ENCODE measurements around the gene OXLD1.
"Not testable (repeated sequence)": the region's sequence is repeated elsewhere in the genome, so short reads cannot be mapped to it uniquely, and the experiment has no call there.

The OXLD1 gene

DNA sequence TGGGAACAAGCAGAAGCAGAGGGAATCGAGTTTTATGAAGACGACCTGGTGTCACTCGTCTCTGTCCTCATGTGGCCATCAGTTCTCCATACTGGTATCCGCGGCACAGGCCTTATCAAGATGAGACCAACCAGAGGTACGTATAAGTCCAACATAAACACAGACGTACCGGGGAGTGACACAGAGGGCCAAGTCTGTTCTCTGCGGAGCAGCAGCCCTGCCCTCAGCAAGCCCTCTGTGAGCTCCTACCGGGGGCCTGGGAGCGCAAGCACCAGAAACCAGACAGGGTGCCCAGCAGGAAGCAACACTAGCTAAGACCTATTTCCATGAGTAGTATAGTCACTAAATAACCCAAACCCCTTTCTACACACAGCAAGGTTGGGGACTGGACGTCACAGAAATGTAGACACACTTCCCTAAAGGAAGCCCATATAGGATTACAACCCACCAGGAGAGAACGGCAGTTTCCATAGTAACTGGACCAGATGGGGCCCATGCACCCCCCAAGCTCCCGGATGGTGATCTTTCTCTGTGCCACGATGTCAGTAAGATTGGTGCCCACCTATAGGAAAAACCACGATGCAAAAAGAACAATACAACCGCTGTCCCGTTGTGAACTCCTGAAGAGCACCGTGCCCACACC is 16.3 kb upstream of the OXLD1 start:
- DNase-seq: no peak

DNA sequence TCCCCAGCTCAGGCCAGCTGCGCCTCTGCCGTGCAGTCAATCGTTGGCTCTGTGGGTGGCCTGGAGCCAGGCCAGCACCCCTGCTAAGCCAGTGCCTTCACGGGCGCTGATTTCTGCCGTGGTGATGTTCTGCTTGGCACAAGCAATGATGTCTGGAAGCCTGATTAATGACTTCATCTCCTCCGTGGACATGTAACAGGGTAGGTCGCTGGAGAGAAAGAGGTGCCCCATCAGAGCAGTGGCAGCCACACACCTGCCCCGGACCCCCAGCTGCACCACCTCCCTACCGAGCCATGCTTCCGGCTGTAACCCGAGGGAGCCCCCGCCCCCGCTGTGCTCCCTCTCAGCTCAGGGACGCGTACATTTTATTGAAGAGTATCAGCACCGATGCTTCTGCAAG is 15.3 kb upstream of the OXLD1 start:
- DNase-seq: no peak

DNA sequence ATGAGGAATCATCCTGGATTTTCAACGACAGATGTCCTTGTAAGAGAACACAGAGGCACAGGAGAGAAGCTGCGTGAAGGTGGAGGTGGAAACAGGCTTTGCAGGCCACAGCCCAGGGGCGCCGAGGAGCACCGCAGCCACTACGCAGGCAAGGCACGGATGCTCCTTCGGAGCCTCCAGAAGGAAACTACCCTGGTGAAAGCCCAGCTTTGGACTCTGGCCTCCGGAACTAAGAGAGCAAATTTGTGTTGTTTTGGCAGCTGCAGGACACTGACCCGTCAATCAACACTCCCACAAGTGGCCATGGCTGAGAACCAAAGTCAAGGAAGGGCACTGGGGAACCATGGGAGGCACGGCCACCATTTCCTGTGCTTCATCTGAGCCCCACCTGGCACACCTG is 13.7 kb upstream of the OXLD1 start:
- DNase-seq: no peak

DNA sequence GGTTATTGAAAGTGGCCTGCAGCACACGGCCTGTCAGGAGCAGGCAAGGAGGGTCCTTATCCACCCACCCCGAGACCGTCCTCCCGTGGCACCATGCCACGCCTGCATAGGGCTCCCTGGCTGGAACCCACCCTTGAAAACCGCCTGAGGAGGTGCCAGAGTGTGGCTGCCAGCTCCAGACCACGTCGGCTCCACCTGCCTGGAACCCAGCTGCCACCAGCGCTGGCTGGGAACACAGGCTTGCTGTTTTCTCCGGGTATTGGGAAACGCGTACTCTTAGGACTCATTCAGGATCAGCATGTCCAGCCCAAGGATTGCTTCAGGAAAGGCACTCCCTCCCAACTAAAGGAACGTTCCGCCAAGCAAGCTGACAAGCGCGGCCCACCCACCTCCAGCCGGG is 10.5 kb upstream of the OXLD1 start:
- no peak for DNase-seq

DNA sequence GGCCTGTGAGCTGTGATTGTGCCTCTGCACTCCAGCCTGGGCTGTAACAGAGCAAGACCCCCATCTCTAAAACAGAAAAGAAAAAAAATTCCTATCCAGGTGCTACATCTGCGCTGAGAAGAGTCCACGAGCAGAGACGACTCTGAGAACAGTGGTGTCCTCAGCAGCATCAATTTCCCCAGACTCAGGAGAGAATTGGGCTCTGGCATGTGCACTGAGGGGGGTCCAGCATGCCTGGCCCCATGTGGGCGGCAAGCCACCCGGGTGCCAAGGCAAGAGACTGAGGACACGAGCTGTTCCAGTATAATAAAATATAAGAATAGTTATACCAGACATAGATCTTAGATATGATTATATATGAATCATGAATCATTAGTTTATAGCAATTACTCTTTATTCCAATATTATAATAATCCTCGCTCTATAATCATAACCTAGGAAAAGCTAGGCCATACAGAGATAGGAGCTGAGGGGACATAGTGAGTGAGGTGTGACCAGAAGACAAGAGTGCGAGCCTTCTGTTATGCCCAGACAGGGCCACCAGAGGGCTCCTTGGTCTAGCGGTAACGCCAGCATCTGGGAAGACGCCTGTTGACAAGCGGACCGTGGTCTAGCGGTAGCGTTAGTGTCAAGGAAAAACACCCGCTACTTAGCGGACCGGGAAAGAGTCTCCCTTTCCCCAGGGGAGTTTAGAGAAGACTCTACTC is 9.3 kb upstream of the OXLD1 start:
- not testable (repeated sequence) for DNase-seq

DNA sequence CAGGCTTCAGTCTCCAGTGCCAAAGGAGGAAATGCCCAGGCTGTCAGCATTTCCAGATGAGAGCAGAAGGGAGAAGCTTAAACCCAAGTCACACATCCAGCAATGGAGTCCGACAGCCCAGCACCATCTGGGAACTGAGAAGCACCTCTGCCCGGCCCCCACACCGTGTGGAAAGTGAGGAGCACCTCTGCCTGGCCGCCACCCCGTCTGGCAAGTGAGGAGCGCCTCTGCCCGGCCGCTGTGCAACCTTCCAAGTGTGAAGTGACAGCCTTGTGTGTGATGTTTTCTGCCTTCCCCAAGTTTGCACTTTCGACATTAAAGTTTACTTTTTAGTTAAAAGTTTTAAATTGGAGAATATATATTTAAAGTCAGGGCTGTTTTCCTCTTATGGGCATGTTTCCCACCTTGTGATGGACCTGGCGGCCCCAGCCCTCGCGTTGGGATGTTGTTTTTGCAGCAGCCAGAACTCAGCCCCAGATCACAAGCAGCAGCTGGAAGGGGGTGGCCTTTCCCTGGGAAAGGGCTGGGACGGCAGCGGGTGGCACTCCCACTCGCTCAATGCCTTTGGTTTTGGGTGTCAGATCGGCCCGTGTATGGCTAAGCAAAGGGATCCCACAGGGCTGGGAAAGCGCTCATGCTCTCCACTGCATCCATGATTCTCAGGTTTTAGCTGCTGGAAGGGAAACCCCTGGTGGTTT is 7.3 kb upstream of the OXLD1 start:
- no peak for DNase-seq

DNA sequence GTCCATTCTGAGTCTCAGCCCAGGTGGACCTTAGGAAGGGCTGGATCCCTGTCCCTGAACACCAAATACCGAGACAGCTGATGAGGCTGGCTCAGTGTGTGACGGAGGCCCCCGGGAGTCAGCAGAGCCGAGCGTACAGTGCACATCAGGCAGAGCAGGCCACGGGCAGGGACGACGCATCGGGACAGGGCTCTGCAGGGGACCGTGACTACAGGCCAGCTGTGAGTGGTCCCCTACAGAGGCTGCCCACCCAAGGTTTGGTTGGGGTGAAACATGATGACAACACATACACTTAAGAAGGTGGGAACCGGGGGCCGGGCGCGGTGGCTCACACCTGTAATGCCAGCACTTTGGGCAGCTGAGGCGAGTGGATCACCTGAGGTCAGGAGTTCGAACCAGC is 6.5 kb upstream of the OXLD1 start:
- no peak for DNase-seq

DNA sequence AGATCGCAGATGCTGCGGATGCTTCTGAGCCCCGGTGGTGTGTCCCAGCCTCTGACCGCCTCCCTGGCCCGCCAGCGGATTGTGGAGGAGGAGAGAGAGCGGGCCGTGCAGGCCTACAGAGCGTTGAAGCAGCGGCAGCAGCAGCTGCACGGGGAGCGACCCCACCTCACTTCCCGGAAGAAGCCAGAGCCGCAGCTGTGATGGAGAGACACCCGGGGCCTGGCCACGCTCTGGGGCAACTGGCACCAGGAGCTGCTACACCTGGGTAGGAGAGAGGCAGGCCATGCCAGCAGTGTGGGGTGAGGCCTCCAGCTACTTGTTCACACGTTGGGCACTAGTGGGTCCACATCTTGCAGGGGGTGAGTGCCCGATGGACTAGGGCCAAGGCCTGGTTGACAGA is 6.1 kb upstream of the OXLD1 start:
- DNase-seq: no peak

DNA sequence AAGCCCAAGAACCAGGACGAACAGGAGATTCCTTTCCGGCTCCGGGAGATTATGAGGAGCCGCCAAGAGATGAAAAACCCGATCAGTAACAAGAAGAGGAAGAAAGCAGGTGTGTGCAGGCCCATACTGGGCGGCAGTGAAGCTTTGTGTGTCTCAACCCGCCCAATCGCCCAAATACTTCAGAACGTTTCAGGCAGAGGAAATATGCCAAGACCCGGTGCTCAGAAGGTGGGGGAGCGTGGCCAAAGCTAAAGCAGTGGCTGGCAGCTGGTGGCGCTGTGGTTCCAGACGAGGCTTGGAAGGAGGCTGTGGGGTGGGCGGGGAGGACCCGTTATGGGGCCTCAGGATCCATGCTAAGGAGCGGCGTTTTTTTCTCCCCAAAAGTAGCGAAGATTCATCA is 1.3 kb upstream of the OXLD1 start:
- no peak for DNase-seq

DNA sequence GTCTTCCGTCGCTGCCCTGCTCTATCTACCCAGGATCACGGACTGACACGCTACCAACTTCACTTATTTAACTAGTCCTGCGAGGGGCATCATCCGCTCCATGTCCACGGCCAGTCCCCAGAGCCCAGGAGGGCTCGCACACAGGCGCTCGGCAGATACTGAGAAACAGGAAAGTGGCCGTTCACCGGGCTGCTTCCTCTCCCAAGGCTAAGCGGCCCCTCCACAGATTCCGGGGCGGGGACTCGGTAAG is 388 bp downstream of the OXLD1 start:
- no peak for DNase-seq

DNA sequence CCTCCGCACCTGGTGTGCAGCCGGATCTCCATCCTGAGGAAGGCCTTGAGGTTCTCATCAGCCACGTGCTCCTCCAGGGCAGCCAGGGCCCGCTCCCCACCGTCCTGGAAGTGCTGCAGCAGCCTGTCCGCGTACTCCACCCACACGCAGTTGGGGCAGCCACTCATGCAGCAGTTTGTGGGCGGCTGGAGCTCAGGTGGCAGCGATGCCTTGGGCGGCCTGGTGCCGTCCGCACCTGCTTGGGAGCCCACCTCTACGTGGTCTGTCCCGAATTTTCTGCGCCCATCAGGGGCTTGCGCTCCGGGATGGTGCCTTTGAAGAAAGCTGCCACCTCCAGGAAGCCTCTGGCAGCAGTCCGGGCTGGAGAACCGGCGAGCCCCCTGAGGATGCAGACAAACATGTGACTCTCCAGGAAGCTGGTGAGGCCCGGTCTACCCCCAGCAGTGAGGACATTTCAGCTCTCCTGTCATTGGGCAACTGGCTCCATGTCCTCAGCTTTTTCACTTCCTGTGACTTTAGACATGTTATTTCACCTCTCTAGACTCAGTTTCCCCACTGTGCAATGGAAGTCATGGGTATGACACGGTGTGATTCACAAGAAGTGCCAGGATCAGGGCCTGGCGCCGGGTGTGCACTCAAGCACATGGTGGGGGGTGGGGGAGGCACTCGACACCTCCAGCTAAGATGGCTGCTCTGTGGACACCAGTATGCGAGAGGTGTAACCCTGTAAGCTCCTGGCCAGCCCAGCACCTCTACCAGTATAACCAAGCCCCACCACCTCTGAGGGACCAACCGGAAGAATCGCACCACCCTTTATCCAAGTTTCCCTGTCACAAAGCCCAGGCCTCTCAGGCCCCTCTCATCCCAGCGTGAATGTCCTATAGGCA is 957 bp downstream of the OXLD1 start:
- DNase-seq: no peak

DNA sequence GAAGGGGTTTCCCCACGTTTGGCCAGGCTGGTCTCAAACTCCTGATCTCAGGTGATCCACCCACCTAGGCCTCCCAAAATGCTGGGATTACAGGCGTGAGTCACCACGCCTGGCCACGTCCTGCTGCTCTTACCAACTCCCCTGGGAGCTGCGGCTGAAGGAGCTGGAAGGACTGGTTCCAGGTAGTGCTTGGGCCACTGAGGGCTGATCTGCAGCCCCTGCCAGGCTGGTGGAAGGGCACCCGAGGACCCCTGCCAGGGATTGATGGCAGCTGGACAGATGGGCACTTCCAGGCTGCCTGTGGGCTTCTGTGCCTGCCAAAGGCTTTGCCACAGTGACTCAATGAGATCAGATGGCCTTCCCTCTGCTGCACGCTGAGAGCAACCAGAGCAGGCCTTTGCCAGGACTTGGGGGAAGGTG is 2.3 kb downstream of the OXLD1 start:
- no peak for DNase-seq

DNA sequence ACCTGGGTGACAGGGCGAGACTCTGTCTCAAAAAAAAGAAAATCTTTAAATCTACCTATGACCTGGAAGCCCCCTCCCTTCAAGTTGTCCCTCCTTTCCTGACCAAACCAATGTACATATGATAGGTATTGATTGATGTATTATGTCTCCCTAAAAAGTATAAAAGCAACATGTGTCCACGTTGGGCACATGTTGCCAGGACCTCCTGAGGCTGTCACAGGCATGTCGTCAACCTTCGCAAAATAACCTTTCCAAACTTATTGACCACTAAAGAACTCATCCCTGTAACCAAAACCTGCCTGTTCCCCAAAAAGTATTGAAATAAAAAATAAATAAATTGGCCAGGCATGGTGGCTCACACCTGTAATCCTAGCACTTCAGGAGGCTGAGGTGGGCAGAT is 4.4 kb downstream of the OXLD1 start:
- DNase-seq: no peak

DNA sequence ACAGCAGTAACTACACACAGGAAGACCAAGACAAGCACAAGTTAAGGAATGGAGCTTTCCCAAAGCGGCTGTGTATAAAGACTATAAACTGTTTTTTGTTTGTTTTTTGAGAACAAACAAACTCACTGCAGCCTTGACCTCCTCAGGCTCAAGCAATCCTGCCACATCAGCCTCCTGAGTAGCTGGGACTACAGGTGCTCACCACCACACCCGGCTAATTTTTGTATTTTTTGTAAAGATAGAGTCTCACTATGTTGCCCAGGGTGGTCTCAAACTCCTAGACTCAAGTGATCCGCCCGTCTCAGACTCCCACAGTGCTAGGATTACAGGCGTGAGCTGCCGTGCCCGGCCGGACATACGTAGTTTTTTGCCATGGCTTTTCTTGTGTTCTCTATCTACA is 6.0 kb downstream of the OXLD1 start:
- DNase-seq: no peak

DNA sequence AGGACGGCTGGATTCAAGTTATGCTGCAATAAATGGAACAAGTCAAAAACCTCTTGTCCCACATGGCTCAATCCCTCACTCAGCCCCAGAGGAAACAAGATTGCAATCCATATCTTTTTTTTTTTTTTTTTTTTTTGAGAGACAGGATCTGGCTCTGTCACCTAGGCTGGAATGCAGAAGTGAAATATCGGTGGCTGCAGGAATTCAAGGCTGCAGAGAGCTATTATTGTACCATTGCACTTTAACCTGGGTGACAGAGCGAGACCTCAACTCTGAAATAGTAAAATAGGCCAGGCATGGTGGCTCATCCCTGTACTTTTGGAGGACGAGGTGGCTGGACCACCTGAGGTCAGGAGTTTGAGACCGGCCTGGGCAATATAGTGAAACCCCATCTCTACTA is 7.4 kb downstream of the OXLD1 start:
- no peak for DNase-seq

DNA sequence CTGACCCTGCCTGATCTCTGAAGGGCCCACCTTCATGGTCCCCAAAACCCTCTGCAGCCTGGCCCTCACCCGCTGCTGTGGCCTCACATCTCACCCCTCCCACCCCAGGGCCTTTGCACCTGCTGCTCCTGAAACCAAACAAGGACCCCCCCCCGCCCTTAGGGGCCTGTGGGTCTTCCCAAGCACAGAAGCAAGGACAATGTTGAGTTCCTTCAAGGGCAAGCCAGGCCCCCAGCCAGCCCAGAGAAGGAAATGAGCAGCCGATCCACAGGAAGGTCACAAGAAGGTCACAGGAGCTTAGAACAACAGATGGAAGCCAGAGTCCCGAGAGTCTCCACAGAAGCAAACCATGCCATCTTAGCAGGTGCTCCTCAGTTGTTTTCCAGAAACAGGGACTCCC is 9.6 kb downstream of the OXLD1 start:
- no peak for DNase-seq

DNA sequence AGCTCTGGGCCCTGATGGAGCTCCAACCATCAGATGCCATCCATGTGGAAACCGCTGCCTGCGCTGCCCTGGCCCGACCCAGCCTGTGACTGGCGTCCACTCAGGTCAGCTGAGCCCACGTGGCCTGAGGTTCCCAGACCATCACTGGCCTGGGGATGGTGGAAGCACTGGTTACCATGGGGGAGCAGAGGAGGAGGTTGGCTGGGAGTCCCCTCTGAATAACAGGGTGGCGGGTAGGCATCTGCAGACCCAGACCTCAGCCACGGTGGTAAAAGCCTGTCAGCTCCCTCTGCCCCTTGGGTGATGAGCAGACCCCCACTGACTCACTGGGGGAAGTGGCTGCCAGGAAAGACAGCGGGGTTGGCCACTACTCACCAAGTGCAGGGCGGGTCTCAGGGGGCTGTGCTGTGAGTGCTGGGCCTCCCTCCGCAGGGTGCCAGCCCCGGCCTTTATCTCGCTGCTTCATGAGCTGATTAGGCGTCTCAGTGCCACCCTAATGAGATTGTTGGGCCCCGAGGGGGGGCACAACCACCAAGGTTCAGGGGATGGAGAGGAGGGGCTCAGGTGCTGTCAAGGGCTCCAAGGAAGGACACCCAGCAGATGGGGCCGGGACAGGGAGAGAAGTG is 10.2 kb downstream of the OXLD1 start, which contains the start of gene PDE6G:
Gene PDE6G, minus strand, starts transcription at position 425 of the 626 bp plus-strand sequence. CDS start 3,237 bp downstream, outside the sequence.
- DNase-seq: no peak

DNA sequence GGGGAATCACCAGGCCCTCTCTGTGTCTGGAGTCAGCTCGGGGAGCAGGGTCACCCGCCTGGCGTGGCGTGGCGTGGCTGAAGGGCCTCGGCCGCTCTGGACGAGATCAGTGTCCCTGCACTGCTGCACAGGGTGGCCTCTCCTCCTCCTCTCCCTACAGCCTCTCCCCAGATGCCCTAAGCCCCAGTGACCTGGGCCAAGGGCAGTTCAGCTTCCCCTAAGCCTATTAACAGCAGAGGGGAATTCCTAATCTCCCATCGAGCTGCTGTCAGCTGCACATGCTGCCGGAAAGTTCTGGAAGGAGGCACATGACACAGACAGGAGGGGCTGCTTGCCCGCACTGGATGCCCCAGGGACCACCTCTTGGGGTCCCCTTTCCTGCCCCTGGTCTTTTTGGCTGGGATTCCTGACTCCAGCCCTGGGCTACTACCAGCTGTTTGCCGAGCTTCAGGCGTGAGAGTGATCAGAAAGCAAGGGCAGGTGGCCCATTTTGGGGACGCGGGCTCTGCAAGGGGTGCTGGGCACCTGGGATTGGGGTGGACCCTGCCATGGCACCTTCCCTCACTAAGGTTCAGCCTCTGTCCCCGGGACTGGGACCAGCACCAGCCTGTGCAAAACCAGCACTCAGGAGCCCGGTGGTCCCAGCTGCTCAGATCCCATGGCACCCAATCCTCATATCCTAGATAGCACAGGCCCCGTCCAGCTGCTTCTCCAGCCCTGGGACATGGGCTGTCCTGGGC is 10.9 kb downstream of the OXLD1 start:
- DNase-seq: no peak

DNA sequence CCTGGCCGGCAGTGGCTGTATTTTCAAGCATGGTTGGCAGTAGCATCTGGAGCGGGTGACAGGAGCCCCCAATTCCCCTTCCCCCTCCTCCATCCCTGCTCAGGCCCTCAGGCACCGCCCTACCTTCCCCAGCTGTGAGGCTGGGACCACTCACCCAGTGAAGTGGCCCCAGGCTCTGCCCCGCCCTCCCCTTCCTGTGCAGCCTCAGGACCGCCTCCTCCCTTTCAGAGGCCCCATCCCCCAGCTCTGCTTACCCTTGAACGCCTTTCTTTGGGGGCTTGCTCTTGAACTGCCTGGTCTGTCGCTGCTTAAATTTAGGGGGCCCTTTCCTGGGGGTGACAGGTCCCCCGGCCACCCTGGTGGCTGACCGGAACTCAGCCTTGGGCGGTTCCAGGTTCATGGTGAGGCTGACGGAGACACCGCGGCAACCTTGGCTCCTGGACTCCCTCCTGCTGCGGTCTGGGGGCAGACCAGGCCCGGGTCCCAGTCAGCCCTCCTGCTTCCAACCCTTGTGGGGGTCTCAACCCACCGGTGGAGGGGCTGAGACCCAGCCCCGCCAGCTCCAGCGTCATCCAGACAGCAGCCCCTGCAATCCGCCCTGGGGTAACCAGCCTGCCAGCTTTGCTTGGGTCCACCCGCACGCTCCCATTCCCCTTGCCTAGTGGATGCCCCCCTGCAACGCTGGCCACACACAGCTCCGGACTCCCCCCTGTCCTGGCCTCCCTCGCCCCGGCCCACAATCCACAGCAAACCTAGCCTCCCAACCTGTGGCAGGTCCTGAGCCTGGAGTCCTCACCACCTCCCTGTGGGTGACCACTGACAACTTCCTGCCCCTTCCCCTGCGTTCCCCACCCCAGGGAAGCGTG is 13.3 kb downstream of the OXLD1 start:
- DNase-seq: no peak

DNA sequence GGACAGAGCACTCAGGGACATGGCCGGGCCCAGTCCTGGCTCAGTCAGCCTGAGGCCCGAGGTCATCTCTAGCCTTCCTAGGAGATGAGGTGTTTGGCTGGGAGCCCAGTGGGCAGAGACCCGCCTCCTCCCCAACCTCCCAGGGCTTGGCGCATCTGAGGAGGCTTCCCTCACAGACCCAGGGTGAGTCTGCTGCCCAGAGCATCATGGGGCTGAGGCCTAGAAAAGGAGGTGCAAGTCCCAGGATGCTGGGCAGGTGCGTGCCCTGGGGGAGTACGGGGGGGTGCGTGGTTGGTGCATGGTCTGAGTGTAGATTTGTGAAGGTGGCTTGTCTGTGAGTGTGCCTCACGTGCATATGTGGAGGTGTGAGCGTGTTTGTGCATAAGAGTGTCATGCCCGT is 14.7 kb downstream of the OXLD1 start:
- no peak for DNase-seq

DNA sequence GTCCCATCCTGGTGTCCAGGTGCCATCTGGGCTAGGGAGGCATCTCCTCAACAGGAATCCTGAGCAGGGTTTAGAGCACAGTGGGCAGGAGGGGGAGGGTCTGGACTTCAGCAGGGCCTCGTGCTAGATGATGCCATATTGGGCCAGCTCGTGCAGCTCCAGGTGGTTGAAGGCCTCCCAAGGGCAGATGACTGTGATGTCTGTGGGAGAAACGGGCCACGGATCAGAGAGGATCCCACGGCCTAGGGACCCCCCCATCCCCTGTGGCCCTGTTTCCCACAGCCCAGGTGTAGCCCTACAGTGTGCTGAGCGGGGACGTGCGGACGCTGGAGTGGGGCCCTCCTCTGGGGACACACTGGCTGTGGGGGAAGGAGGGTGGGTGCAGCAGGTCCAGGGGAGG is 15.5 kb downstream of the OXLD1 start:
- DNase-seq: no peak

All from cerebellar nuclear complex (tissue), 1 donor.